Kidney (tissue), 14 donors: ENCODE results near the gene TMEM209. TPM values are rescaled to one million over a fixed set of nuclear protein-coding genes. Genes with fewer than 3 reads are reported as not detected.
"Not testable (repeated sequence)": the region's sequence is repeated elsewhere in the genome, so short reads cannot be mapped to it uniquely, and the experiment has no call there.

Source experiments
- DNase-seq, 5 donors: peaks; one replicate each; pipeline ENCODE4 v3.0.0-alpha.2; 2013 to 2020
- FAIRE-seq: peaks from 2 replicates; lab custom pipeline; 2012; peaks lifted over from hg19 to GRCh38; lab: Jason Lieb, UNC
- H3K27ac ChIP-seq, 2 donors: one replicate each; pipeline ENCODE4 v1.7.0; 2013; ENCODE audit warnings: low read depth in 2 of 2, low read length in 2 of 2, inconsistent platforms in 1 of 2
- H3K27me3 ChIP-seq: one replicate; pipeline ENCODE4 v1.7.1; 2013; ENCODE audit warnings: low read length, inconsistent platforms; ENCODE audit not compliant: control insufficient read depth, insufficient read depth
- H3K36me3 ChIP-seq, 3 donors: one replicate each; pipeline versions ENCODE4 v1.7.0 to v1.7.1; 2013; ENCODE audit warnings: low read length in 3 of 3, control low read depth in 1 of 3, inconsistent platforms in 1 of 3; ENCODE audit not compliant: insufficient read depth in 3 of 3, control insufficient read depth in 2 of 3
- H3K4me1 ChIP-seq, 3 donors: one replicate each; pipeline versions ENCODE4 v1.7.0 to v1.7.1; 2013; ENCODE audit warnings: low read length in 3 of 3, inconsistent platforms in 1 of 3, low read depth in 1 of 3; ENCODE audit not compliant: control insufficient read depth in 2 of 3, insufficient read depth in 2 of 3
- H3K4me3 ChIP-seq, 3 donors: one replicate each; pipeline versions ENCODE4 v1.7.0 to v1.8.1; 2013; ENCODE audit warnings: low read length in 3 of 3, control low read depth in 1 of 3, inconsistent platforms in 1 of 3
- H3K9ac ChIP-seq, 3 donors: one replicate each; pipeline versions ENCODE4 v1.7.0 to v1.7.1; 2013; ENCODE audit warnings: low read length in 3 of 3, control low read depth in 1 of 3, inconsistent platforms in 1 of 3
- H3K9me3 ChIP-seq, 3 donors: one replicate each; pipeline versions ENCODE4 v1.7.0 to v1.7.1; 2013; ENCODE audit warnings: low read length in 3 of 3, control low read depth in 1 of 3, inconsistent platforms in 1 of 3; ENCODE audit not compliant: control insufficient read depth in 2 of 3, insufficient read depth in 1 of 3
- CTCF ChIP-seq: IDR thresholded peaks from 3 replicates; pipeline ENCODE4 v1.5.1; 2012; ENCODE audit warnings: mild to moderate bottlenecking, moderate library complexity, borderline replicate concordance; ENCODE audit not compliant: insufficient read depth; ENCODE audit errors: extremely low read depth
- intact Hi-C: fragments of 100-400 bp; cut with DNase I; formaldehyde crosslinking; loops from one replicate; pipeline ENCODE4 v1.11.1; 2022
- polyA plus RNA-seq: library from polyadenylated mRNA; stranded (reverse); fragments of 350-450 nt; fragmentation: Illumina TruSeq; extraction: RNeasy Lipid Tissue Mini Kit (QIAGEN cat#74804); gene quantifications from one replicate; pipeline ENCODE4 v1.2.3, GENCODE V29; 2014; ENCODE audit warnings: low read depth, low replicate concordance; ENCODE audit not compliant: insufficient read depth
- total RNA-seq: library from RNA; stranded (reverse); fragmentation: NEBNext Ultra II Directional; extraction: Animal tissue kit (Norgen Biotek cat#: 25700); gene quantifications from one replicate; pipeline ENCODE4 v1.2.1, GENCODE V29; 2021
- donor health status: control.
- donor health status: control.
- donor health status: control.
- donor health status: control.
- donor health status: control.
- donor health status: DM: yes; HTN: yes; CAD: no.
- donor health status: Normal renal cell carcinoma (clear cell type).

Gene TMEM209
- total and polyA plus RNA-seq, 2 donors from 2014 or later, result 4.3 to 29.0 TPM

- Histone ChIP-seq H3K27me3 (no peaks in the 10 kb centered on the region), H3K4me3 (no peak overlapping the region), H3K4me1 (no peaks in the 10 kb centered on the region), H3K9me3 (no peaks in the 10 kb centered on the region), H3K27ac (no peak overlapping the region), H3K9ac (no peak overlapping the region), H3K36me3 (no peaks in the 10 kb centered on the region)
- DNase-seq, result no peak
- no peak for TF ChIP-seq CTCF
- no peak for FAIRE-seq
- intact Hi-C loops, result no loop called here
Observed at GRCh38 chr7:130232209-130232608, 27.0 kb upstream of the TMEM209 start.

- intact Hi-C loops, result no loop called here
- Histone ChIP-seq H3K9me3 (no peaks in the 10 kb centered on the region), H3K27ac (no peak overlapping the region), H3K9ac (no peak overlapping the region), H3K27me3 (no peaks in the 10 kb centered on the region), H3K36me3 (no peaks in the 10 kb centered on the region), H3K4me1 (no peaks in the 10 kb centered on the region), H3K4me3 (no peak overlapping the region)
- TF ChIP-seq CTCF, result no peak
- FAIRE-seq (no peak), DNase-seq (no peak)
Observed at GRCh38 chr7:130231792-130232191, 26.6 kb upstream of the TMEM209 start.

- H3K4me1 ChIP-seq, H3K27me3 ChIP-seq, H3K4me3 ChIP-seq, FAIRE-seq, intact Hi-C loops, DNase-seq, H3K27ac ChIP-seq, H3K9me3 ChIP-seq, H3K36me3 ChIP-seq, H3K9ac ChIP-seq: not testable (repeated sequence)
Observed at GRCh38 chr7:130229981-130230380, 24.8 kb upstream of the TMEM209 start.

GRCh38 chr7:130228840-130229502 lies 23.8 kb upstream of the TMEM209 start:
- DNase-seq, result no peak
- Histone ChIP-seq H3K9ac (no peak overlapping the region), H3K27ac (no peak overlapping the region), H3K4me3 (no peak overlapping the region), H3K9me3 (no peaks in the 10 kb centered on the region), H3K36me3 (no peaks in the 10 kb centered on the region), H3K4me1 (no peaks in the 10 kb centered on the region), H3K27me3 (no peaks in the 10 kb centered on the region)
- no peak for TF ChIP-seq CTCF
- no peak for FAIRE-seq
- intact Hi-C loops, result no loop called here
